K562 (cell line): ENCODE data around the gene TXNRD2. TPM values are rescaled to one million over a fixed set of nuclear protein-coding genes. Genes with fewer than 3 reads are reported as not detected.
A peak's percentile ranks its signal among the peaks of the same experiment; 100 is the strongest.

Source experiments
- CBX8 ChIP-seq: fragments of 200-600 bp; sonication (generic); IDR thresholded peaks from 2 replicates; pipeline ENCODE4 v1.6.1; 2012; ENCODE audit warnings: borderline replicate concordance, mixed run types, low read depth, mild to moderate bottlenecking, moderate library complexity, mixed read lengths, low read length, control low read depth, inconsistent platforms; ENCODE audit not compliant: poor library complexity, severe bottlenecking; ENCODE audit errors: extremely low read depth
- CREBBP ChIP-seq: IDR thresholded peaks from one replicate; pipeline ENCODE4 v1.6.1; 2012; ENCODE audit warnings: low read depth, mild to moderate bottlenecking, control low read depth, inconsistent platforms, low read length
- DMBX1 ChIP-seq: fragments of 250-450 bp; sonication (Bioruptor Pico); IDR thresholded peaks from 2 replicates; pipeline ENCODE4 v1.8.0; 2022; ENCODE audit warnings: inconsistent platforms, mild to moderate bottlenecking, moderate library complexity, borderline replicate concordance
- ERF ChIP-seq: fragments of 450-650 bp; formaldehyde crosslinking; IDR thresholded peaks from 2 replicates; pipeline ENCODE4 v1.4.0; 2020; ENCODE audit warnings: mild to moderate bottlenecking, mixed read lengths
- FOXJ3 ChIP-seq: sonication (generic); formaldehyde crosslinking; IDR thresholded peaks from 2 replicates; pipeline ENCODE4 v1.4.0; 2020; ENCODE audit warnings: mild to moderate bottlenecking, missing genetic modification reagents
- GTF2F1 ChIP-seq: IDR thresholded peaks from 2 replicates; pipeline ENCODE4 v1.6.1; 2011; ENCODE audit warnings: low read depth, low read length, improper control_type of control experiment
- HDAC6 ChIP-seq: IDR thresholded peaks from 2 replicates; pipeline ENCODE4 v1.6.1; 2012; ENCODE audit warnings: low read depth, mild to moderate bottlenecking, control low read depth, inconsistent platforms, low read length, moderate library complexity
- HNRNPL ChIP-seq: fragments of 200-400 bp; formaldehyde crosslinking; IDR thresholded peaks from 2 replicates; pipeline ENCODE4 v1.6.1; 2017; ENCODE audit warnings: low read depth, mild to moderate bottlenecking, low read length
- HNRNPLL ChIP-seq: fragments of 200-400 bp; formaldehyde crosslinking; IDR thresholded peaks from 2 replicates; pipeline ENCODE4 v1.6.1; 2017; ENCODE audit warnings: low read length, low read depth, mild to moderate bottlenecking; ENCODE audit not compliant: poor library complexity, severe bottlenecking
- KDM4B ChIP-seq, 2 experiments: fragments of 450-650 bp in 1 of 2; sonication (generic) in 1 of 2; IDR thresholded peaks; 2 replicates each; pipeline ENCODE4 v1.6.1; 2016 to 2017; ENCODE audit warnings: borderline replicate concordance in 2 of 2, antibody characterized with exemption in 1 of 2, low read depth in 1 of 2, mild to moderate bottlenecking in 1 of 2
- LCOR ChIP-seq: sonication (generic); formaldehyde crosslinking; IDR thresholded peaks from 2 replicates; pipeline ENCODE4 v1.8.0; 2022; ENCODE audit warnings: mild to moderate bottlenecking, missing genetic modification reagents
- MCM2 ChIP-seq: fragments of 450-650 bp; IDR thresholded peaks from 2 replicates; pipeline ENCODE4 v1.6.1; 2017; ENCODE audit warnings: low read depth, mild to moderate bottlenecking
- MNT ChIP-seq, 2 experiments: fragments of 450-650 bp; conservative IDR thresholded peaks; 2 replicates each; pipeline ENCODE4 v1.6.1; 2017; ENCODE audit warnings: mild to moderate bottlenecking in 2 of 2, moderate library complexity in 2 of 2
- MXI1 ChIP-seq: IDR thresholded peaks from 2 replicates; pipeline ENCODE4 v1.6.1; 2011; ENCODE audit warnings: low read depth, mild to moderate bottlenecking, improper control_type of control experiment, low read length
- NCOA1 ChIP-seq: fragments of 450-650 bp; IDR thresholded peaks from 2 replicates; pipeline ENCODE4 v1.6.1; 2016; ENCODE audit warnings: low read depth
- NFYB ChIP-seq: IDR thresholded peaks from 2 replicates; pipeline ENCODE4 v1.6.1; 2011; ENCODE audit warnings: mild to moderate bottlenecking, moderate library complexity; ENCODE audit not compliant: insufficient read length; ENCODE audit errors: extremely low read depth
- PTBP1 ChIP-seq: fragments of 200-400 bp; formaldehyde crosslinking; IDR thresholded peaks from 2 replicates; pipeline ENCODE4 v1.6.1; 2017; ENCODE audit warnings: low read depth, low read length
- PURB ChIP-seq: sonication (generic); formaldehyde crosslinking; IDR thresholded peaks from 2 replicates; pipeline ENCODE4 v1.9.0; 2021; ENCODE audit warnings: low read depth, mild to moderate bottlenecking, missing genetic modification reagents
- RAD51 ChIP-seq: fragments of 450-650 bp; IDR thresholded peaks from 2 replicates; pipeline ENCODE4 v1.7.1; 2016; ENCODE audit warnings: low read depth, mild to moderate bottlenecking, borderline replicate concordance
- RBM39 ChIP-seq: fragments of 200-400 bp; formaldehyde crosslinking; optimal IDR thresholded peaks from 2 replicates; pipeline ENCODE3; 2018; ENCODE audit warnings: low read depth, low read length
- RFX7 ChIP-seq: fragments of 250-450 bp; sonication (Bioruptor Pico); IDR thresholded peaks from 2 replicates; pipeline ENCODE4 v1.5.1; 2021; ENCODE audit warnings: mild to moderate bottlenecking
- SIN3A ChIP-seq, 2 experiments: fragments of 150-350 bp in 1 of 2; IDR thresholded peaks; 2 replicates each; pipeline ENCODE4 v1.6.1; 2011 to 2016; ENCODE audit warnings: borderline replicate concordance in 2 of 2, low read depth in 2 of 2, low read length in 2 of 2, mild to moderate bottlenecking in 2 of 2, moderate library complexity in 2 of 2; ENCODE audit not compliant: control insufficient read depth in 1 of 2
- SMARCA5 ChIP-seq: fragments of 450-650 bp; IDR thresholded peaks from 2 replicates; pipeline ENCODE4 v1.6.1; 2016
- SNRNP70 ChIP-seq: fragments of 200-400 bp; formaldehyde crosslinking; optimal IDR thresholded peaks from 2 replicates; pipeline ENCODE3; 2017; ENCODE audit warnings: low read depth, low read length
- TAF15 ChIP-seq: fragments of 200-400 bp; formaldehyde crosslinking; IDR thresholded peaks from 2 replicates; pipeline ENCODE4 v1.6.1; 2017; ENCODE audit warnings: mild to moderate bottlenecking, low read depth, low read length, moderate library complexity
- YY1 ChIP-seq, 3 experiments: IDR thresholded peaks; 2 replicates each; pipeline ENCODE4 v1.6.1; 2011; ENCODE audit warnings: low read length in 2 of 3, mild to moderate bottlenecking in 2 of 3, moderate library complexity in 2 of 3, borderline replicate concordance in 1 of 3, control low read depth in 1 of 3, low read depth in 1 of 3; ENCODE audit not compliant: insufficient read depth in 3 of 3, insufficient replicate concordance in 2 of 3, control insufficient read depth in 1 of 3, insufficient read length in 1 of 3; ENCODE audit errors: extremely low read depth in 1 of 3
- ZFX ChIP-seq: sonication (generic); formaldehyde crosslinking; IDR thresholded peaks from 2 replicates; pipeline ENCODE4 v1.8.0; 2022; ENCODE audit warnings: mild to moderate bottlenecking, missing genetic modification reagents, moderate library complexity
- polyA plus RNA-seq, 8 experiments: library from polyadenylated mRNA; depleted of rRNA in 4 of 8; stranded (reverse) in 5 of 8; unstranded in 3 of 8; fragments of >200 nt; fragmentation: Nextera tagmentation in 2 of 8; fragmentation: Illumina TruSeq in 1 of 8; extraction: Ambion mirVana in 2 of 8; extraction: Trizol in 1 of 8; gene quantifications; 2 replicates each; pipeline versions ENCODE4 v1.2.1 to v1.2.3, GENCODE V29; 2011 to 2014; ENCODE audit warnings: inconsistent platforms in 1 of 8, missing spikeins in 1 of 8
- total RNA-seq, 7 experiments: library from RNA; depleted of rRNA in 6 of 7; stranded (reverse); fragments of >200 nt in 6 of 7; fragmentation: Illumina TruSeq in 2 of 7; extraction: Trizol in 2 of 7; gene quantifications; 2 replicates each; pipeline versions ENCODE4 v1.2.1 to v1.2.3, GENCODE V29; 2011 to 2021; ENCODE audit warnings: low replicate concordance in 1 of 7

The TXNRD2 gene
- total and polyA plus RNA-seq, 9 of the 15 experiments (the other 6 are each of a cell fraction or from before 2014, with no cell fraction given): 3.3 to 80.2 (median 49.4) TPM

GRCh38 chr22:19918332-19919106 lies 23.1 kb downstream of the TXNRD2 start (continued):
- TF ChIP-seq HNRNPL (no peak), MNT (conservative IDR thresholded peaks at IDR 0.05) (peak in 1 of 2 experiments; percentile 90; a peak in 2 of 4 replicates), HNRNPLL (peak; percentile 6), PURB (CRISPR knock-in tag) (no peak), NFYB (no peak), GTF2F1 (no peak), PTBP1 (no peak), NCOA1 (no peak), CREBBP (no peak), YY1 (IDR thresholded peaks at IDR 0.05; ENCODE audit: borderline replicate concordance in 1 of 3, control insufficient read depth in 1 of 3, extremely low read depth in 1 of 3, insufficient read depth in 3 of 3, insufficient read length in 1 of 3, insufficient replicate concordance in 2 of 3, low read depth in 1 of 3, low read length in 2 of 3) (no peak), RAD51 (peak; percentile 75), SMARCA5 (no peak), KDM4B (IDR thresholded peaks at IDR 0.05; ENCODE audit: borderline replicate concordance in 2 of 2, low read depth in 1 of 2) (no peak), FOXJ3 (CRISPR knock-in tag) (no peak), TAF15 (no peak), MXI1 (peak; percentile 82; the same call in 1 of the 2 replicates), ERF (CRISPR knock-in tag) (no peak), HDAC6 (0 out of 2 replicates have a peak, but pooled peaks have one; percentile 15), SNRNP70 (no peak), ZFX (CRISPR knock-in tag) (no peak), SIN3A (IDR thresholded peaks at IDR 0.05; ENCODE audit: borderline replicate concordance in 2 of 2, control insufficient read depth in 1 of 2, low read depth in 2 of 2, low read length in 2 of 2) (peak; percentile 45 to 88; a peak in 1 of 4 replicates), CBX8 (no peak), LCOR (CRISPR knock-in tag) (no peak), RBM39 (no peak), RFX7 (CRISPR knock-in tag) (no peak), MCM2 (no peak), DMBX1 (CRISPR knock-in tag) (no peak)
